K562 (cell line): ENCODE results near the gene PUS3. TPM values are rescaled to one million over a fixed set of nuclear protein-coding genes. Genes with fewer than 3 reads are reported as not detected.

Experiments used
- CBX2 ChIP-seq: fragments of 200-600 bp; sonication (generic); IDR thresholded peaks from one replicate; pipeline ENCODE4 v1.6.1; 2012; ENCODE audit warnings: mild to moderate bottlenecking, low read length, inconsistent platforms; ENCODE audit not compliant: insufficient read depth, poor library complexity, severe bottlenecking
- FUS ChIP-seq: fragments of 200-400 bp; formaldehyde crosslinking; optimal IDR thresholded peaks from 2 replicates; pipeline ENCODE3; 2017; ENCODE audit warnings: low read depth, low read length
- HMG20B ChIP-seq: fragments of 250-450 bp; sonication (Bioruptor Pico); IDR thresholded peaks from 2 replicates; pipeline ENCODE4 v1.5.0; 2021; ENCODE audit warnings: mild to moderate bottlenecking
- MED1 ChIP-seq: sonication (generic); formaldehyde crosslinking; IDR thresholded peaks from 2 replicates; pipeline ENCODE4 v1.8.1; 2023; ENCODE audit warnings: missing genetic modification reagents, borderline replicate concordance
- NFATC3 ChIP-seq: fragments of 450-650 bp; IDR thresholded peaks from 2 replicates; pipeline ENCODE4 v1.6.1; 2017; ENCODE audit warnings: mild to moderate bottlenecking
- NFIC ChIP-seq: fragments of 450-650 bp; IDR thresholded peaks from 2 replicates; pipeline ENCODE4 v1.6.1; 2017; ENCODE audit warnings: mild to moderate bottlenecking, inconsistent platforms
- PCBP1 ChIP-seq: fragments of 200-400 bp; formaldehyde crosslinking; IDR thresholded peaks from 2 replicates; pipeline ENCODE4 v1.6.1; 2018; ENCODE audit warnings: mild to moderate bottlenecking, low read depth, low read length; ENCODE audit not compliant: poor library complexity, severe bottlenecking
- RB1 ChIP-seq: fragments of 450-650 bp; IDR thresholded peaks from 2 replicates; pipeline ENCODE4 v1.6.1; 2017; ENCODE audit warnings: low read depth, mild to moderate bottlenecking
- SAFB2 ChIP-seq: fragments of 200-400 bp; formaldehyde crosslinking; IDR thresholded peaks from 2 replicates; pipeline ENCODE4 v1.6.1; 2018; ENCODE audit warnings: borderline replicate concordance, low read length, low read depth, moderate library complexity; ENCODE audit not compliant: severe bottlenecking
- TAF9B ChIP-seq: fragments of 450-650 bp; IDR thresholded peaks from 2 replicates; pipeline ENCODE4 v1.6.1; 2018; ENCODE audit warnings: mild to moderate bottlenecking; ENCODE audit not compliant: partially characterized antibody
- XRCC5 ChIP-seq: fragments of 200-400 bp; formaldehyde crosslinking; IDR thresholded peaks from 2 replicates; pipeline ENCODE4 v1.6.1; 2017; ENCODE audit warnings: low read depth, mild to moderate bottlenecking, low read length
- ZNF436 ChIP-seq: fragments of 250-450, 450-650 bp; sonication (Bioruptor Pico); formaldehyde crosslinking; IDR thresholded peaks from 2 replicates; pipeline ENCODE4 v1.7.0; 2020; ENCODE audit warnings: mild to moderate bottlenecking
- ZNF584 ChIP-seq: fragments of 200-800 bp; sonication (Bioruptor generic); IDR thresholded peaks from 2 replicates; pipeline ENCODE4 v1.6.1; 2016; ENCODE audit warnings: low read depth, mild to moderate bottlenecking, missing genetic modification characterization, missing compliant biosample characterization
- ZNF696 ChIP-seq: fragments of 250-450 bp; sonication (Bioruptor Pico); conservative IDR thresholded peaks from 2 replicates; pipeline ENCODE4 v1.4.0; 2020; ENCODE audit warnings: mild to moderate bottlenecking, moderate library complexity
- polyA plus RNA-seq, 8 experiments: library from polyadenylated mRNA; depleted of rRNA in 4 of 8; stranded (reverse) in 5 of 8; unstranded in 3 of 8; fragments of >200 nt; fragmentation: Nextera tagmentation in 2 of 8; fragmentation: Illumina TruSeq in 1 of 8; extraction: Ambion mirVana in 2 of 8; extraction: Trizol in 1 of 8; gene quantifications; 2 replicates each; pipeline versions ENCODE4 v1.2.1 to v1.2.3, GENCODE V29; 2011 to 2014; ENCODE audit warnings: inconsistent platforms in 1 of 8, missing spikeins in 1 of 8
- total RNA-seq, 7 experiments: library from RNA; depleted of rRNA in 6 of 7; stranded (reverse); fragments of >200 nt in 6 of 7; fragmentation: Illumina TruSeq in 2 of 7; extraction: Trizol in 2 of 7; gene quantifications; 2 replicates each; pipeline versions ENCODE4 v1.2.1 to v1.2.3, GENCODE V29; 2011 to 2021; ENCODE audit warnings: low replicate concordance in 1 of 7
- TF ChIP-seq, protein P1 (sequence below), 3 experiments: fragments of 200-800 bp in 1 of 3; sonication (Bioruptor generic) in 1 of 3; sonication (generic) in 1 of 3; formaldehyde crosslinking in 1 of 3; IDR thresholded peaks; 2 replicates each; pipeline versions ENCODE4 v1.6.1 to v1.8.0; 2016 to 2022; ENCODE audit warnings: mild to moderate bottlenecking in 2 of 3, missing compliant biosample characterization in 2 of 3, missing genetic modification characterization in 2 of 3, missing genetic modification reagents in 1 of 3
- TF ChIP-seq, protein P2 (sequence below): sonication (generic); formaldehyde crosslinking; IDR thresholded peaks from 2 replicates; pipeline ENCODE4 v1.8.0; 2022; ENCODE audit warnings: mild to moderate bottlenecking, missing genetic modification reagents, borderline replicate concordance
- TF ChIP-seq, protein P3 (sequence below): fragments of 200-800 bp; sonication (Bioruptor generic); IDR thresholded peaks from 2 replicates; pipeline ENCODE4 v1.6.1; 2017; ENCODE audit warnings: missing genetic modification characterization, missing compliant biosample characterization

The PUS3 gene
- total and polyA plus RNA-seq, 9 of the 15 experiments (the other 6 are each of a cell fraction or from before 2014, with no cell fraction given), result 16.5 to 49.2 (median 35.9) TPM

DNA sequence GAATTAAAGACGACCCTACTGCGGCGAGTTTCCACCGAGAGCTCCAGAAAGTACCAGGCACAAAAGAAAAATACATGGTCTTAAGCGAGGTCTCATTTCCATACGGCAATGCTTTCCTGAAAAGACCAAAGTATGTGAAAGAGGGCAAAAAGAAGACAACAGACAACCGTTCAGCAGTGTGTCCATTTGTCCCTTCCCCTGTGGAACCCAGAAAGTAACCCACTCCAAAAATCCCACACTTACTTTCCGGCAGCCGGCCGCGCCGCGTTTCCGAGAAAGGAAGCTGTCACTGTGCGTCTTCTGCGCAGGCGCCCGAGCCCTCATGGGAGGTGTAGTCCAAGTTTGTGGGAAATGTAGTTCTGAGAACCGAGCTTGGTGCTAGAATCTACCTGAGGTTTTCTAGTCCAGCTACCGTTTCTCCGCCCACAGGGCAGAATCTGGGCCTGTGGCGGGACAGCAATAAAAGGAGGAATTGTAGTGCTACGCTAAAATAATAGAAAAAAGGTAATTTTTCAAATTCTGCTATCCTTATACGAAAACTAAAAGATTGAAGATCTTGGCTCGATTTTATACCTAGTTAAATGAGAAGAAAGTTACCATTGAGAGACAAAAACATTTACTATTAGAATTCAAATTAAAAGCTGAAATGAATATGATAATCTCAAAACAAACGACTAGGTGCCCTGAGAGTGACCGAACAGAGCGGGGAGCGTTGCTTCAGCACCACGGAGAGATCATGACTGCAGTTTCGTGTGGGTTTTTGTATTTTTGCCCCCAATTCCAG lies at the start of gene PUS3 (continued):
- TF ChIP-seq, protein P1, sequence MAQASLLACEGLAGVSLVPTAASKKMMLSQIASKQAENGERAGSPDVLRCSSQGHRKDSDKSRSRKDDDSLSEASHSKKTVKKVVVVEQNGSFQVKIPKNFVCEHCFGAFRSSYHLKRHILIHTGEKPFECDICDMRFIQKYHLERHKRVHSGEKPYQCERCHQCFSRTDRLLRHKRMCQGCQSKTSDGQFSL (CRISPR knock-in tag; IDR thresholded peaks at IDR 0.05), result no peak
- TF ChIP-seq, protein P1 (tag; IDR thresholded peaks at IDR 0.05), result no peak
- TF ChIP-seq FUS (no peak), NFIC (0 out of 2 replicates have a peak, but pooled peaks have one; percentile 8), PCBP1 (no peak), RB1 (peak; percentile 52; the same call in 1 of the 2 replicates), NFATC3 (no peak), TAF9B (peak; percentile 61), SAFB2 (no peak), XRCC5 (no peak), CBX2 (no peak), HMG20B (CRISPR knock-in tag) (no peak), ZNF436 (CRISPR knock-in tag) (no peak), ZNF696 (CRISPR knock-in tag) (no peak), MED1 (CRISPR knock-in tag) (no peak), ZNF584 (CRISPR knock-in tag) (no peak)
- TF ChIP-seq, protein P2, sequence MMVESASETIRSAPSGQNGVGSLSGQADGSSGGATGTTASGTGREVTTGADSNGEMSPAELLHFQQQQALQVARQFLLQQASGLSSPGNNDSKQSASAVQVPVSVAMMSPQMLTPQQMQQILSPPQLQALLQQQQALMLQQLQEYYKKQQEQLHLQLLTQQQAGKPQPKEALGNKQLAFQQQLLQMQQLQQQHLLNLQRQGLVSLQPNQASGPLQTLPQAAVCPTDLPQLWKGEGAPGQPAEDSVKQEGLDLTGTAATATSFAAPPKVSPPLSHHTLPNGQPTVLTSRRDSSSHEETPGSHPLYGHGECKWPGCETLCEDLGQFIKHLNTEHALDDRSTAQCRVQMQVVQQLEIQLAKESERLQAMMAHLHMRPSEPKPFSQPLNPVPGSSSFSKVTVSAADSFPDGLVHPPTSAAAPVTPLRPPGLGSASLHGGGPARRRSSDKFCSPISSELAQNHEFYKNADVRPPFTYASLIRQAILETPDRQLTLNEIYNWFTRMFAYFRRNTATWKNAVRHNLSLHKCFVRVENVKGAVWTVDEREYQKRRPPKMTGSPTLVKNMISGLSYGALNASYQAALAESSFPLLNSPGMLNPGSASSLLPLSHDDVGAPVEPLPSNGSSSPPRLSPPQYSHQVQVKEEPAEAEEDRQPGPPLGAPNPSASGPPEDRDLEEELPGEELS (CRISPR knock-in tag), result no peak
- TF ChIP-seq, protein P3, sequence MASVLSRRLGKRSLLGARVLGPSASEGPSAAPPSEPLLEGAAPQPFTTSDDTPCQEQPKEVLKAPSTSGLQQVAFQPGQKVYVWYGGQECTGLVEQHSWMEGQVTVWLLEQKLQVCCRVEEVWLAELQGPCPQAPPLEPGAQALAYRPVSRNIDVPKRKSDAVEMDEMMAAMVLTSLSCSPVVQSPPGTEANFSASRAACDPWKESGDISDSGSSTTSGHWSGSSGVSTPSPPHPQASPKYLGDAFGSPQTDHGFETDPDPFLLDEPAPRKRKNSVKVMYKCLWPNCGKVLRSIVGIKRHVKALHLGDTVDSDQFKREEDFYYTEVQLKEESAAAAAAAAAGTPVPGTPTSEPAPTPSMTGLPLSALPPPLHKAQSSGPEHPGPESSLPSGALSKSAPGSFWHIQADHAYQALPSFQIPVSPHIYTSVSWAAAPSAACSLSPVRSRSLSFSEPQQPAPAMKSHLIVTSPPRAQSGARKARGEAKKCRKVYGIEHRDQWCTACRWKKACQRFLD (CRISPR knock-in tag), result no peak
